ENCODE results near the gene SPRYD4.

GRCh38 chr12:56431850-56432249, 36.5 kb upstream of the SPRYD4 start:
- TF ChIP-seq CTCF (IDR thresholded peaks at IDR 0.05) (no peak), POLR2A (IDR thresholded peaks at IDR 0.05) (no peak)

Data from thyroid gland (tissue), 4 donors.